Measurements from ENCODE around the gene RTP1. TPM values are rescaled to one million over a fixed set of nuclear protein-coding genes. Genes with fewer than 3 reads are reported as not detected.

Gene RTP1
- total RNA-seq, 2 experiments from 2014 or later: not detected

- Histone ChIP-seq H3K27ac (ENCODE audit: low read depth, low read length, poor library complexity, severe bottlenecking) (no peak overlapping the region), H3K9me3 (ENCODE audit: low read length) (no peaks in the 10 kb centered on the region), H3K9me2 (ENCODE audit: insufficient read depth, low read length) (no peaks in the 10 kb centered on the region), H3K79me2 (ENCODE audit: insufficient read depth, low read depth, low read length) (no peaks in the 10 kb centered on the region), H3K4me1 (ENCODE audit: insufficient read depth, low read length, poor library complexity, severe bottlenecking) (no peaks in the 10 kb centered on the region), H3K4me2 (ENCODE audit: low read length) (no peak overlapping the region), H2AFZ (ENCODE audit: low read length) (no peak overlapping the region), H3K4me3 (ENCODE audit: low read depth, low read length, poor library complexity, severe bottlenecking) (no peak overlapping the region), H4K20me1 (ENCODE audit: insufficient read depth, low read length) (no peaks in the 10 kb centered on the region), H3K36me3 (ENCODE audit: insufficient read depth, low read length) (no peaks in the 10 kb centered on the region)
- no peak for DNase-seq (ENCODE audit: low spot score)
- intact Hi-C loops (cut with micrococcal nuclease; ENCODE audit: unreplicated experiment): loop anchor here (2.0 kb wide), 1 partner anchor 42 kb away; no protein-coding TSS in a partner anchor
- BruUV-seq (replicated peaks): no TSS peak
- no peak for TF ChIP-seq EZH2phosphoT487 (IDR thresholded peaks at IDR 0.05; ENCODE audit: borderline replicate concordance, low read depth, low read length)
- TF ChIP-seq, protein P1, sequence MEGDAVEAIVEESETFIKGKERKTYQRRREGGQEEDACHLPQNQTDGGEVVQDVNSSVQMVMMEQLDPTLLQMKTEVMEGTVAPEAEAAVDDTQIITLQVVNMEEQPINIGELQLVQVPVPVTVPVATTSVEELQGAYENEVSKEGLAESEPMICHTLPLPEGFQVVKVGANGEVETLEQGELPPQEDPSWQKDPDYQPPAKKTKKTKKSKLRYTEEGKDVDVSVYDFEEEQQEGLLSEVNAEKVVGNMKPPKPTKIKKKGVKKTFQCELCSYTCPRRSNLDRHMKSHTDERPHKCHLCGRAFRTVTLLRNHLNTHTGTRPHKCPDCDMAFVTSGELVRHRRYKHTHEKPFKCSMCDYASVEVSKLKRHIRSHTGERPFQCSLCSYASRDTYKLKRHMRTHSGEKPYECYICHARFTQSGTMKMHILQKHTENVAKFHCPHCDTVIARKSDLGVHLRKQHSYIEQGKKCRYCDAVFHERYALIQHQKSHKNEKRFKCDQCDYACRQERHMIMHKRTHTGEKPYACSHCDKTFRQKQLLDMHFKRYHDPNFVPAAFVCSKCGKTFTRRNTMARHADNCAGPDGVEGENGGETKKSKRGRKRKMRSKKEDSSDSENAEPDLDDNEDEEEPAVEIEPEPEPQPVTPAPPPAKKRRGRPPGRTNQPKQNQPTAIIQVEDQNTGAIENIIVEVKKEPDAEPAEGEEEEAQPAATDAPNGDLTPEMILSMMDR (conservative IDR thresholded peaks at IDR 0.05; ENCODE audit: low read length): no peak
- ChIA-PET POLR2A (interaction anchor here (0.5 to 1.2 kb wide), 7 partner anchors 11 to 247 kb away, joined by 3 to 12 read pairs (median 4); no protein-coding TSS in a partner anchor), CTCF (ENCODE audit: unreplicated experiment) (interaction anchor here (0.5 to 0.9 kb wide), 3 partner anchors 9 to 10 kb away, joined by 3 read pairs; no protein-coding TSS in a partner anchor)
Measured at GRCh38 chr3:187210545-187211327, 13.4 kb downstream of the RTP1 start.

DNA sequence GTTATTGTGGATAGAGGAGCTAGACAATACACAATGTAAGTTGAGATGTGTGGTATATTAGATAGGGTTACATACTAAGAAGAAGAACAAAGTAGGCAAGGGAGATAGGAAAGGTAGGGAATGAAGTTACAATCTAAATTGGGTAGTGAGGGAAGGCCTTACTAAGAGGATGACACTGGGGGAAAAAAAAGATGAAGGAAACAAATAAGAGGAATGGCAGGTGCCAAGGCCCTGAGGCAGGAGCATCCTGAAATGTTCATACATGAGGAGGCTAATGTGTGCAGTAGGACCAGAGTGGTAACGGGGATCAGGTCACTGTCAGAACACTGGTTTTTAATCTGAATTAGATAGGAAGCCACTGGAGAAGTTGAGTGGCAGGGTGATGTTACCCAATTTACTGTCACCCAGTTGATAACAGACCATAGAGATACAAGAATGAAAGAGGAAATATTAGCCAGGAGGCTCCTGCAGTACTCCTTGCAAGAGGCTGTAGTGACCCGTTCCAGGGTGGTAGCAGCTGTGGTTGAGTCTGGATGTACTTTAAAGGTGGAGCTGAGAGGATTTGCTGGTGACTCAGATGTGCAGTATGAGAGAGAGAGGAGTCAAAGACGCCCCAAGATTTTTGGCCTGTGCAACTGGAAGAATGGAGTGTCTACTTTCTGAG, 14.4 kb downstream of the RTP1 start:
- no peaks in the 10 kb centered on the region for H3K79me2 ChIP-seq (ENCODE audit: insufficient read depth, low read depth, low read length)
- H2AFZ ChIP-seq (ENCODE audit: low read length): no peak overlapping the region
- no peaks in the 10 kb centered on the region for H3K9me2 ChIP-seq (ENCODE audit: insufficient read depth, low read length)
- intact Hi-C loops (cut with micrococcal nuclease; ENCODE audit: unreplicated experiment): loop anchor here (2.0 kb wide), 1 partner anchor 43 kb away; no protein-coding TSS in a partner anchor
- CTCF ChIA-PET (ENCODE audit: unreplicated experiment): interaction anchor here (0.8 kb wide), 1 partner anchor 9 kb away, joined by 3 read pairs; no protein-coding TSS in a partner anchor
- POLR2A ChIA-PET: interaction anchor here (0.5 to 1.1 kb wide), 3 partner anchors 45 to 83 kb away, joined by 3 to 4 read pairs (median 3); no protein-coding TSS in a partner anchor
- H3K4me2 ChIP-seq (ENCODE audit: low read length): no peak overlapping the region
- H4K20me1 ChIP-seq (ENCODE audit: insufficient read depth, low read length): no peaks in the 10 kb centered on the region
- no peak overlapping the region for H3K27ac ChIP-seq (ENCODE audit: low read depth, low read length, poor library complexity, severe bottlenecking)
- no peaks in the 10 kb centered on the region for H3K36me3 ChIP-seq (ENCODE audit: insufficient read depth, low read length)
- no peak for DNase-seq (ENCODE audit: low spot score)
- BruUV-seq (replicated peaks): no TSS peak
- no peak for TF ChIP-seq EZH2phosphoT487 (IDR thresholded peaks at IDR 0.05; ENCODE audit: borderline replicate concordance, low read depth, low read length)
- TF ChIP-seq, protein P1 (conservative IDR thresholded peaks at IDR 0.05; ENCODE audit: low read length): no peak
- H3K4me3 ChIP-seq (ENCODE audit: low read depth, low read length, poor library complexity, severe bottlenecking): no peak overlapping the region
- no peaks in the 10 kb centered on the region for H3K9me3 ChIP-seq (ENCODE audit: low read length)
- H3K4me1 ChIP-seq (ENCODE audit: insufficient read depth, low read length, poor library complexity, severe bottlenecking): no peaks in the 10 kb centered on the region
